ENCODE data around the gene CGB2. TPM values are rescaled to one million over a fixed set of nuclear protein-coding genes. Genes with fewer than 3 reads are reported as not detected.
A peak's percentile ranks its signal among the peaks of the same experiment; 100 is the strongest.

Gene CGB2
- total and polyA plus RNA-seq, 2 of the 13 experiments (the other 11 are each of a cell fraction or from before 2014, with no cell fraction given) = not detected

DNA sequence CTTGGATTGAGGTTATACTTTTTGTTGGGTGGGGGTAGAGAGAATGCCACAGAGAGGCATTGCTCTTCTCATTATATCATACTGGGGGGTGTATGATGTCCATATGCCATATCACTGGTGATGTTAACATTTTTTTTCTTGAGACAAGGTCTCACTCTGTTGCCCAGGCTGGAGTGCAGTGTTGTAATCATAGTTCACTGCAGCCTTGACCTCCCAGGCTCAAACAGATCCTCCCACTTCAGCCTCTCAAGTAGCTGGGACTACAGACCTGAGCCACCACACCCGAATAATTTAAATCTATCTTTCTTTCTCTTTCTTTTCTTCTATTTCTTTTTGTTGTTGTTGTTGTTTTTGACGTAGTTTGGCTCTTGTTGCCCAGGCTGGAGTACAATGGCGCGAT, 48.7 kb downstream of the CGB2 start:
- Histone ChIP-seq H3K4me1 (ENCODE audit: insufficient read depth, low read length) (peaks cover 25% of the 10 kb centered on the region), H3K79me2 (ENCODE audit: insufficient read depth, low read length) (peaks cover under 1% of the 10 kb centered on the region), H3K4me2 (ENCODE audit: low read depth, low read length) (no peak overlapping the region), H2AFZ (ENCODE audit: low read length) (no peak overlapping the region), H3K27ac (ENCODE audit: extremely low read length, insufficient read depth, low read length) (no peak overlapping the region), H4K20me1 (ENCODE audit: insufficient read depth, low read length) (no peaks in the 10 kb centered on the region), H3K27me3 (ENCODE audit: control insufficient read depth in 1 of 2, insufficient read depth in 2 of 2, low read length in 2 of 2) (no peaks in the 10 kb centered on the region), H3K9me3 (ENCODE audit: low read length) (no peaks in the 10 kb centered on the region; the same call in 1 of the 2 replicates), H3K36me3 (replicated peaks in 1 of 2; ENCODE audit: control insufficient read depth in 1 of 2, insufficient read depth in 2 of 2, low read length in 2 of 2) (no peaks in the 10 kb centered on the region), H3K9ac (ENCODE audit: insufficient read depth, low read depth, low read length) (no peak overlapping the region), H3K4me3 (replicated peaks in 1 of 3; ENCODE audit: insufficient read depth in 1 of 3, low read depth in 2 of 3, low read length in 3 of 3) (no peak overlapping the region)
- BruUV-seq (replicated peaks) = no TSS peak
- no peak for FAIRE-seq
- in situ Hi-C loops (cut with HindIII; ENCODE audit: extremely low pct_ligation_motif_present, low pct_unique_long_range_greater_than_20kb) (no loop called here), intact Hi-C loops (cut with micrococcal nuclease; ENCODE audit: unreplicated experiment) (no loop called here)
- WGBS (ENCODE audit: low lambda C conversion rate) = 58% methylated on average over 4 of the region's 4 CpGs
- ChIA-PET POLR2A (interaction anchor here (0.8 kb wide), 1 partner anchor 69 kb away, joined by 3 read pairs; no protein-coding TSS in a partner anchor), CTCF (ENCODE audit: low intra/inter-chr PET ratio, low total read pairs) (no interaction called here)
- DNase-seq (ENCODE audit: low spot score) = no peak
- peak; percentile 74 for TF ChIP-seq ZNF121 (CRISPR knock-in tag; IDR thresholded peaks at IDR 0.05)
- TF ChIP-seq, protein P1, sequence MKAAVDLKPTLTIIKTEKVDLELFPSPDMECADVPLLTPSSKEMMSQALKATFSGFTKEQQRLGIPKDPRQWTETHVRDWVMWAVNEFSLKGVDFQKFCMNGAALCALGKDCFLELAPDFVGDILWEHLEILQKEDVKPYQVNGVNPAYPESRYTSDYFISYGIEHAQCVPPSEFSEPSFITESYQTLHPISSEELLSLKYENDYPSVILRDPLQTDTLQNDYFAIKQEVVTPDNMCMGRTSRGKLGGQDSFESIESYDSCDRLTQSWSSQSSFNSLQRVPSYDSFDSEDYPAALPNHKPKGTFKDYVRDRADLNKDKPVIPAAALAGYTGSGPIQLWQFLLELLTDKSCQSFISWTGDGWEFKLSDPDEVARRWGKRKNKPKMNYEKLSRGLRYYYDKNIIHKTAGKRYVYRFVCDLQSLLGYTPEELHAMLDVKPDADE (CRISPR knock-in tag; IDR thresholded peaks at IDR 0.05) = no peak
- no peak for TF ChIP-seq NR2F6 (IDR thresholded peaks at IDR 0.05)
- 0 out of 2 replicates have a peak, but pooled peaks have one; percentile 26 for TF ChIP-seq NR2F6 (CRISPR knock-in tag; IDR thresholded peaks at IDR 0.05)
- TF ChIP-seq RARA (CRISPR knock-in tag; IDR thresholded peaks at IDR 0.05) = peak; percentile 55; the same call in 1 of the 2 replicates
- ATAC-seq = no peak

DNA sequence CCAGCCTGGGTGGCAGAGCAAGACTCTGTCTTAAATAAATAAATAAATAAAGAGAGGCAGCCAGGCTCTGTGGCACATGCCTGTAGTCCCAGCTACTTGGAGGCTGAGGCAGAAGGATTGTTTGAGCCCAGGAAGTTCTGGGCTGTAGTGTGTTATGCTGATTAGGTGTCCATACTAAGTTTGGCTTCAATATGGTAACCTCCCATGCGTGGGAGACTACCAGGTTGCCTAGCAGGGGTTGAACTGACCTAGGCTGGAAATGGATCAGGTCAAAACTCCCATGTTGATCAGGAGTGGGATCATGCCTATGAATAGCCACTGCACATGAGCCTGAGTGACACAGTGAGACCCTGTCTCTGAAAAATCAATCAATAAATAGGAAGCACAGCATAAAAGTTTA, 49.6 kb downstream of the CGB2 start:
- H3K9ac ChIP-seq (ENCODE audit: insufficient read depth, low read depth, low read length) = no peak overlapping the region
- CTCF ChIA-PET (ENCODE audit: low intra/inter-chr PET ratio, low total read pairs) = no interaction called here

More for the DNA sequence above, 49.6 kb downstream of the CGB2 start:
- H3K79me2 ChIP-seq (ENCODE audit: insufficient read depth, low read length) = peaks cover 10% of the 10 kb centered on the region
- POLR2A ChIA-PET = no interaction called here
- no TSS peak for BruUV-seq (replicated peaks)
- FAIRE-seq (no peak), DNase-seq (ENCODE audit: low spot score) (no peak), ATAC-seq (no peak)
- H3K36me3 ChIP-seq (replicated peaks in 1 of 2; ENCODE audit: control insufficient read depth in 1 of 2, insufficient read depth in 2 of 2, low read length in 2 of 2) = no peaks in the 10 kb centered on the region
- WGBS (ENCODE audit: low lambda C conversion rate) = 75% methylated on average over 1 of the region's 1 CpG
- H3K27ac ChIP-seq (ENCODE audit: extremely low read length, insufficient read depth, low read length) = no peak overlapping the region
- in situ Hi-C loops (cut with HindIII; ENCODE audit: extremely low pct_ligation_motif_present, low pct_unique_long_range_greater_than_20kb) = no loop called here
- H3K4me2 ChIP-seq (ENCODE audit: low read depth, low read length) = 0 out of 2 replicates have a peak overlapping the region, but pooled peaks have one; percentile 14
- intact Hi-C loops (cut with micrococcal nuclease; ENCODE audit: unreplicated experiment) = no loop called here
- peaks cover 25% of the 10 kb centered on the region for H3K4me1 ChIP-seq (ENCODE audit: insufficient read depth, low read length)
- H3K4me3 ChIP-seq (replicated peaks in 1 of 3; ENCODE audit: insufficient read depth in 1 of 3, low read depth in 2 of 3, low read length in 3 of 3) = no peak overlapping the region
- no peak overlapping the region for H2AFZ ChIP-seq (ENCODE audit: low read length)
- H3K27me3 ChIP-seq (ENCODE audit: control insufficient read depth in 1 of 2, insufficient read depth in 2 of 2, low read length in 2 of 2) = no peaks in the 10 kb centered on the region; a peak in 1 of 5 replicates
- TF ChIP-seq CEBPB (IDR thresholded peaks at IDR 0.05; ENCODE audit: borderline replicate concordance, low read depth, low read length) (0 out of 2 replicates have a peak, but pooled peaks have one; percentile 42), RAD51 (IDR thresholded peaks at IDR 0.05; ENCODE audit: borderline replicate concordance) (no peak)
- peaks cover 8% of the 10 kb centered on the region for H4K20me1 ChIP-seq (ENCODE audit: insufficient read depth, low read length)
- no peaks in the 10 kb centered on the region; the same call in 1 of the 2 replicates for H3K9me3 ChIP-seq (ENCODE audit: low read length)

Small RNAs within 50 kb of the gene (microRNA-seq; reads per million reads assigned to microRNA genes)
- 1.0 reads per million for gene MIR6798

Small RNAs within 50 kb of the gene (small RNA-seq; reads per million reads assigned to genes)
- gene MIR6798 (ENCODE audit: insufficient read depth in 2 of 3, insufficient read length in 3 of 3, low read depth in 2 of 3, low replicate concordance in 1 of 3) = 0 reads per million in 3 experiments
- 0 reads per million in 3 experiments for gene RN7SL708P (ENCODE audit: insufficient read depth in 2 of 3, insufficient read length in 3 of 3, low read depth in 2 of 3, low replicate concordance in 1 of 3)

Other genes starting within 250 kb of the CGB2 start
- gene BCAT2, start 220.9 kb upstream of the CGB2 start, total RNA-seq (2016; rRNA removed; fragmentation: Illumina TruSeq; extraction: Trizol) = 2.3 and 2.5 TPM in 2 replicates
- 3.6 TPM in 2 replicates for gene BCAT2, start 220.9 kb upstream of the CGB2 start, polyA plus RNA-seq (2011; rRNA removed)
- 0.53 and 0.58 TPM in 2 replicates for gene HSD17B14, start 195.4 kb upstream of the CGB2 start, total RNA-seq (2016; rRNA removed; fragmentation: Illumina TruSeq; extraction: Trizol)
- gene HSD17B14, start 195.4 kb upstream of the CGB2 start, polyA plus RNA-seq (2011; rRNA removed) = 1.2 and 1.8 TPM in 2 replicates
- 4.3 and 6.0 TPM in 2 replicates for gene PLEKHA4, start 163.3 kb upstream of the CGB2 start, total RNA-seq (2016; rRNA removed; fragmentation: Illumina TruSeq; extraction: Trizol)
- gene PLEKHA4, start 163.3 kb upstream of the CGB2 start, polyA plus RNA-seq (2011; rRNA removed) = 4.8 and 6.0 TPM in 2 replicates
- gene PPP1R15A, start 159.5 kb upstream of the CGB2 start, total RNA-seq (2016; rRNA removed; fragmentation: Illumina TruSeq; extraction: Trizol) = 7.8 and 18.5 TPM in 2 replicates
- gene PPP1R15A, start 159.5 kb upstream of the CGB2 start, polyA plus RNA-seq (2011; rRNA removed) = 15.2 and 15.6 TPM in 2 replicates
- gene TULP2, start 133.1 kb upstream of the CGB2 start, total RNA-seq (2016; rRNA removed; fragmentation: Illumina TruSeq; extraction: Trizol) = not detected in 2 replicates
- 0.04 and 0.08 TPM in 2 replicates for gene TULP2, start 133.1 kb upstream of the CGB2 start, polyA plus RNA-seq (2011; rRNA removed)
- 34.3 and 82.3 TPM in 2 replicates for gene NUCB1, start 131.6 kb upstream of the CGB2 start, total RNA-seq (2016; rRNA removed; fragmentation: Illumina TruSeq; extraction: Trizol)
- gene NUCB1, start 131.6 kb upstream of the CGB2 start, polyA plus RNA-seq (2011; rRNA removed) = 106 and 144 TPM in 2 replicates
- gene DHDH, start 98.2 kb upstream of the CGB2 start, total RNA-seq (2016; rRNA removed; fragmentation: Illumina TruSeq; extraction: Trizol) = 0.13 and 0.29 TPM in 2 replicates
- gene DHDH, start 98.2 kb upstream of the CGB2 start, polyA plus RNA-seq (2011; rRNA removed) = 0.91 and 1.9 TPM in 2 replicates
- gene BAX, start 77.0 kb upstream of the CGB2 start, total RNA-seq (2016; rRNA removed; fragmentation: Illumina TruSeq; extraction: Trizol) = 167 and 176 TPM in 2 replicates
- 139 and 164 TPM in 2 replicates for gene BAX, start 77.0 kb upstream of the CGB2 start, polyA plus RNA-seq (2011; rRNA removed)
- gene FTL, start 66.6 kb upstream of the CGB2 start, total RNA-seq (2016; rRNA removed; fragmentation: Illumina TruSeq; extraction: Trizol) = 3,909 and 8,800 TPM in 2 replicates
- gene FTL, start 66.6 kb upstream of the CGB2 start, polyA plus RNA-seq (2011; rRNA removed) = 2,513 and 2,721 TPM in 2 replicates
- gene GYS1, start 38.6 kb upstream of the CGB2 start, total RNA-seq (2016; rRNA removed; fragmentation: Illumina TruSeq; extraction: Trizol) = 16.4 and 18.4 TPM in 2 replicates
- 34.3 and 42.1 TPM in 2 replicates for gene GYS1, start 38.6 kb upstream of the CGB2 start, polyA plus RNA-seq (2011; rRNA removed)
- gene RUVBL2, start 38.0 kb upstream of the CGB2 start, total RNA-seq (2016; rRNA removed; fragmentation: Illumina TruSeq; extraction: Trizol) = 108 and 122 TPM in 2 replicates
- 109 and 120 TPM in 2 replicates for gene RUVBL2, start 38.0 kb upstream of the CGB2 start, polyA plus RNA-seq (2011; rRNA removed)
- not detected in 2 replicates for gene LHB, start 14.8 kb upstream of the CGB2 start, total RNA-seq (2016; rRNA removed; fragmentation: Illumina TruSeq; extraction: Trizol)
- 0.82 TPM in 1 of 2 replicates, not detected in the other for gene LHB, start 14.8 kb upstream of the CGB2 start, polyA plus RNA-seq (2011; rRNA removed)
- gene CGB3, start 7.6 kb upstream of the CGB2 start, total RNA-seq (2016; rRNA removed; fragmentation: Illumina TruSeq; extraction: Trizol) = not detected in 2 replicates
- not detected in 2 replicates for gene CGB3, start 7.6 kb upstream of the CGB2 start, polyA plus RNA-seq (2011; rRNA removed)
- not detected in 2 replicates for gene CGB1, start 5.0 kb downstream of the CGB2 start, total RNA-seq (2016; rRNA removed; fragmentation: Illumina TruSeq; extraction: Trizol)
- not detected in 2 replicates for gene CGB1, start 5.0 kb downstream of the CGB2 start, polyA plus RNA-seq (2011; rRNA removed)
- gene CGB5, start 12.0 kb downstream of the CGB2 start, total RNA-seq (2016; rRNA removed; fragmentation: Illumina TruSeq; extraction: Trizol) = not detected in 2 replicates
- gene CGB5, start 12.0 kb downstream of the CGB2 start, polyA plus RNA-seq (2011; rRNA removed) = not detected in 2 replicates
- not detected in 2 replicates for gene CGB8, start 17.2 kb downstream of the CGB2 start, total RNA-seq (2016; rRNA removed; fragmentation: Illumina TruSeq; extraction: Trizol)
- gene CGB8, start 17.2 kb downstream of the CGB2 start, polyA plus RNA-seq (2011; rRNA removed) = not detected in 2 replicates
- not detected in 2 replicates for gene CGB7, start 25.9 kb downstream of the CGB2 start, total RNA-seq (2016; rRNA removed; fragmentation: Illumina TruSeq; extraction: Trizol)
- 0.07 and 0.08 TPM in 2 replicates for gene CGB7, start 25.9 kb downstream of the CGB2 start, polyA plus RNA-seq (2011; rRNA removed)
- not detected in 2 replicates for gene NTF4, start 32.9 kb downstream of the CGB2 start, total RNA-seq (2016; rRNA removed; fragmentation: Illumina TruSeq; extraction: Trizol)
- gene NTF4, start 32.9 kb downstream of the CGB2 start, polyA plus RNA-seq (2011; rRNA removed) = not detected in 2 replicates
- not detected in 2 replicates for gene KCNA7, start 40.8 kb downstream of the CGB2 start, total RNA-seq (2016; rRNA removed; fragmentation: Illumina TruSeq; extraction: Trizol)
- not detected in 2 replicates for gene KCNA7, start 40.8 kb downstream of the CGB2 start, polyA plus RNA-seq (2011; rRNA removed)
- 85.9 and 150 TPM in 2 replicates for gene SNRNP70, start 53.6 kb downstream of the CGB2 start, total RNA-seq (2016; rRNA removed; fragmentation: Illumina TruSeq; extraction: Trizol)
- gene SNRNP70, start 53.6 kb downstream of the CGB2 start, polyA plus RNA-seq (2011; rRNA removed) = 210 and 272 TPM in 2 replicates
- gene LIN7B, start 82.5 kb downstream of the CGB2 start, total RNA-seq (2016; rRNA removed; fragmentation: Illumina TruSeq; extraction: Trizol) = 3.5 and 5.3 TPM in 2 replicates
- gene LIN7B, start 82.5 kb downstream of the CGB2 start, polyA plus RNA-seq (2011; rRNA removed) = 7.6 and 8.6 TPM in 2 replicates
- gene C19orf73, start 87.3 kb downstream of the CGB2 start, total RNA-seq (2016; rRNA removed; fragmentation: Illumina TruSeq; extraction: Trizol) = 0.80 and 1.4 TPM in 2 replicates
- 1.5 and 3.0 TPM in 2 replicates for gene C19orf73, start 87.3 kb downstream of the CGB2 start, polyA plus RNA-seq (2011; rRNA removed)
- 6.3 and 8.6 TPM in 2 replicates for gene PPFIA3, start 87.7 kb downstream of the CGB2 start, total RNA-seq (2016; rRNA removed; fragmentation: Illumina TruSeq; extraction: Trizol)
- gene PPFIA3, start 87.7 kb downstream of the CGB2 start, polyA plus RNA-seq (2011; rRNA removed) = 6.7 and 8.9 TPM in 2 replicates
- gene HRC, start 123.5 kb downstream of the CGB2 start, total RNA-seq (2016; rRNA removed; fragmentation: Illumina TruSeq; extraction: Trizol) = 1.5 and 3.6 TPM in 2 replicates
- 15.4 and 26.4 TPM in 2 replicates for gene HRC, start 123.5 kb downstream of the CGB2 start, polyA plus RNA-seq (2011; rRNA removed)
- 1.7 and 1.9 TPM in 2 replicates for gene TRPM4, start 125.9 kb downstream of the CGB2 start, total RNA-seq (2016; rRNA removed; fragmentation: Illumina TruSeq; extraction: Trizol)
- 4.3 and 6.3 TPM in 2 replicates for gene TRPM4, start 125.9 kb downstream of the CGB2 start, polyA plus RNA-seq (2011; rRNA removed)